A673 (cell line): ENCODE measurements around the gene ZC3H12C.

Experiments used
- CTCF ChIP-seq: fragments of 300-800, 200-600 bp; sonication (generic); conservative IDR thresholded peaks from 2 replicates; pipeline ENCODE4 v1.5.1; 2017; ENCODE audit warnings: low read depth, mild to moderate bottlenecking, antibody characterized with exemption, low read length, moderate library complexity, mixed read lengths
- EZH2 ChIP-seq: fragments of 200-600 bp; sonication (generic); IDR thresholded peaks from 2 replicates; pipeline ENCODE4 v1.6.1; 2017; ENCODE audit warnings: borderline replicate concordance, low read depth, mild to moderate bottlenecking, mixed read lengths, antibody characterized with exemption, low read length; ENCODE audit not compliant: poor library complexity, severe bottlenecking

- TF ChIP-seq CTCF (no peak), EZH2 (no peak)
These were observed 31.9 kb upstream of the ZC3H12C start for GRCh38 chr11:110061296-110061695.
